A549 (cell line): ENCODE results near the gene FTCD. TPM values are rescaled to one million over a fixed set of nuclear protein-coding genes. Genes with fewer than 3 reads are reported as not detected.

Source experiments
- ATAC-seq, 2 experiments: fragments of 200-7000 bp in 1 of 2; fragments of >200 bp in 1 of 2; cut with Nextera tagmentation in 1 of 2; cut with Tn5 transposase in 1 of 2; 3 replicates each; pipeline versions ENCODE4 v1.8.0 to v1.9.1; 2018 to 2020; ENCODE audit warnings: mild to moderate bottlenecking in 1 of 2, moderate library complexity in 1 of 2
- CTCF ChIA-PET: fragments of 300-600 bp; sonication (Branson Sonifier 250); formaldehyde crosslinking; extraction: SDS; loops from one replicate; lab custom pipeline; 2021; ENCODE audit warnings: antibody characterized with exemption, inconsistent platforms; lab: Yijun Ruan, JAX
- POLR2A ChIA-PET: fragments of 350-600 bp; formaldehyde crosslinking; extraction: SDS; loops from one replicate; lab custom pipeline; 2021; ENCODE audit warnings: antibody characterized with exemption, inconsistent platforms; lab: Yijun Ruan, JAX
- DNase-seq, 2 experiments: peaks; one replicate each; pipeline versions ENCODE4 v3.0.0 to v3.0.0-alpha.2; 2011 to 2016; ENCODE audit warnings: low read depth in 1 of 2, low spot score in 1 of 2
- FAIRE-seq: peaks from 2 replicates; lab custom pipeline; 2011; peaks lifted over from hg19 to GRCh38; lab: Jason Lieb, UNC
- H3K27ac ChIP-seq, 2 experiments: fragments of >200 bp; sonication (Bioruptor Twin); formaldehyde crosslinking; 3 replicates each; pipeline ENCODE4 v1.5.1; 2016 to 2017
- H3K4me1 ChIP-seq: fragments of >200 bp; sonication (Bioruptor Twin); formaldehyde crosslinking; 3 replicates; pipeline ENCODE4 v1.6.1; 2016
- H3K4me2 ChIP-seq: fragments of >200 bp; sonication (Bioruptor Twin); formaldehyde crosslinking; 3 replicates; pipeline ENCODE4 v1.6.1; 2016
- H3K4me3 ChIP-seq: fragments of >200 bp; sonication (Bioruptor Twin); formaldehyde crosslinking; 3 replicates; pipeline ENCODE4 v1.5.1; 2016
- H3K9me3 ChIP-seq: fragments of >200 bp; sonication (Bioruptor Twin); formaldehyde crosslinking; 3 replicates; pipeline ENCODE4 v1.6.1; 2016
- CBX8 ChIP-seq: fragments of 200-600 bp; sonication (generic); IDR thresholded peaks from 2 replicates; pipeline ENCODE4 v1.6.1; 2016
- CHD2 ChIP-seq: fragments of 150-350 bp; IDR thresholded peaks from 2 replicates; pipeline ENCODE4 v1.6.1; 2014; ENCODE audit warnings: low read length; ENCODE audit not compliant: partially characterized antibody
- E2F6 ChIP-seq: IDR thresholded peaks from 2 replicates; pipeline ENCODE4 v1.6.1; 2012; ENCODE audit warnings: low read depth, borderline replicate concordance
- EP300 ChIP-seq, 2 experiments: fragments of >200 bp; sonication (Bioruptor Twin); formaldehyde crosslinking; IDR thresholded peaks; 2 replicates in 1 of 2; 3 replicates in 1 of 2; pipeline ENCODE4 v1.6.1; 2016 to 2017
- FOSL2 ChIP-seq, 2 experiments: fragments of 450-650 bp in 1 of 2; fragments of >200 bp in 1 of 2; sonication (Bioruptor Twin) in 1 of 2; formaldehyde crosslinking; IDR thresholded peaks; 2 replicates each; pipeline versions ENCODE4 v1.5.0 to v1.6.1; 2016 to 2020; ENCODE audit warnings: mild to moderate bottlenecking in 1 of 2, moderate library complexity in 1 of 2
- HMGXB4 ChIP-seq: fragments of 250-450 bp; sonication (Bioruptor Pico); IDR thresholded peaks from 2 replicates; pipeline ENCODE4 v1.5.0; 2021; ENCODE audit warnings: mild to moderate bottlenecking, moderate library complexity, borderline replicate concordance
- HOXB13 ChIP-seq: fragments of 250-450 bp; sonication (Bioruptor Pico); IDR thresholded peaks from 2 replicates; pipeline ENCODE4 v1.5.0; 2020; ENCODE audit warnings: low read depth, mild to moderate bottlenecking, moderate library complexity
- KDM1A ChIP-seq: fragments of 200-600 bp; sonication (generic); IDR thresholded peaks from 2 replicates; pipeline ENCODE4 v1.6.1; 2016; ENCODE audit warnings: low read depth, mild to moderate bottlenecking
- KDM5A ChIP-seq: fragments of 200-600 bp; sonication (generic); IDR thresholded peaks from 2 replicates; pipeline ENCODE4 v1.6.1; 2016; ENCODE audit warnings: antibody characterized with exemption, mild to moderate bottlenecking
- RAD21 ChIP-seq, 2 experiments: fragments of >200 bp in 1 of 2; sonication (Bioruptor Twin) in 1 of 2; formaldehyde crosslinking in 1 of 2; IDR thresholded peaks in 1 of 2; conservative IDR thresholded peaks in 1 of 2; 2 replicates in 1 of 2; 3 replicates in 1 of 2; pipeline ENCODE4 v1.6.1; 2012 to 2018; ENCODE audit warnings: inconsistent platforms in 1 of 2
- RNF2 ChIP-seq: fragments of 200-600 bp; sonication (generic); IDR thresholded peaks from 2 replicates; pipeline ENCODE4 v1.6.1; 2016; ENCODE audit warnings: low read depth, mild to moderate bottlenecking, antibody characterized with exemption, moderate library complexity, borderline replicate concordance
- USF2 ChIP-seq: fragments of 450-650 bp; IDR thresholded peaks from 2 replicates; pipeline ENCODE4 v1.6.1; 2014; ENCODE audit warnings: antibody characterized with exemption
- WGBS: methylation state at CpG from one replicate; pipeline ENCODE4 v1.1.6; 2017; ENCODE audit errors: missing lambda C conversion rate; 5-methylcytosine and 5-hydroxymethylcytosine counted together
- polyA plus RNA-seq, 4 experiments: library from polyadenylated mRNA; depleted of rRNA in 3 of 4; stranded (reverse); fragments of >200 nt; fragmentation: RNase III in 1 of 4; extraction: RNeasy Plus Mini Kit Qiagen cat#74134 plus additional on column Dnase treatment in 1 of 4; gene quantifications; 2 replicates in 3 of 4; 3 replicates in 1 of 4; pipeline ENCODE4 v1.2.3, GENCODE V29; 2011 to 2017
- TF ChIP-seq, protein P1 (sequence below): fragments of >200 bp; sonication (Bioruptor Twin); formaldehyde crosslinking; IDR thresholded peaks from 3 replicates; pipeline ENCODE4 v1.5.1; 2016

Gene FTCD
- polyA plus RNA-seq, 2 of the 4 experiments (the other 2 are of a cell fraction), result not detected

DNA sequence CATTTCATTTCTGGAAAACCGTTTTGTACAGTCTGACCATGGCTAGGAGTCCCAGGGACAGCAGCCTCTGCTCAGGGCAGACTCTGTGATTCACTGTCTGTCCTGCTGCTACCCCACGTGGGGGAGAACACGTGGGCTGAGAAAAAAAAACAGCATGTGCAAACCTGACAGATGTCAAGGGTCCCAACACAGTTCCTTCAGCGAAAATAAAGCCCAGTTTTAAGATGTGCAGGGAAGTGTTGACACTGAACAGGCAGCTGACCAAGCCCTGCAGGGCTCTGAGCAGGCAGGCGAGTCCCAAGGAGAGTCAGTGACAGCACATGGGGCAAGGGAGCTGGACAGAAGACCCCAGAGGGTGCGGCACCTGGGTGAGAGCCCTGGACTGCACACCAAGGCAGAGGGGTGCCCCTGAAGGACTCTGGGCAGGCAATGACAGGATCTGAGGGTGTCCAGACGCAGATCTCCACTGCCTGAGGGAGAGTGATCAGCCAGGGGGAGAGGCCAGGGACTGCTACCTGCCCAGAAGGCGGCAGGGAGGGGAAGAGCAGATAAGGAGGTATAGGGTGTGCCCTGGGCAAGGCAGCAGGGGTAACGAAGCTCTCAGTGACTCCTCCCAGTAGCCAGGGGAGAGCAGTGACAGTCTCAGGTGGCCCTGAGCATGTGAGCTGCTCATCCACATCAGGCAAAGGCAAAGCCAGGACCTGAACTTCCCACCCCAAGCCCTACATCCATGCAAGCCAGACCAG lies 34.0 kb upstream of the FTCD start:
- POLR2A ChIA-PET, result no interaction called here
- no peak overlapping the region for H3K4me2 ChIP-seq

GRCh38 chr21:46188226-46189212 lies 33.1 kb upstream of the FTCD start:
- FAIRE-seq (no peak), DNase-seq (peak; percentile 17 to 49), ATAC-seq (peak in 1 of 2 experiments; percentile 51; a peak in 3 of 6 replicates)
- 55% methylated on average over 17 of the region's 17 CpGs for WGBS
- Histone ChIP-seq H3K27ac (peak overlapping the region in 1 of 2 experiments; percentile 52; a peak in 2 of 6 replicates), H3K4me1 (peaks cover 11% of the 10 kb centered on the region), H3K4me3 (no peak overlapping the region), H3K4me2 (peak overlapping the region; percentile 40; the same call in 1 of the 3 replicates), H3K9me3 (no peaks in the 10 kb centered on the region)
- no peak for TF ChIP-seq HMGXB4 (CRISPR knock-in tag)
- TF ChIP-seq FOSL2 (IDR thresholded peaks at IDR 0.05), result no peak
- peak; percentile 57 for TF ChIP-seq FOSL2 (CRISPR knock-in tag; IDR thresholded peaks at IDR 0.05)
- ChIA-PET POLR2A (no interaction called here), CTCF (no interaction called here)

More for the DNA sequence above, 34.0 kb upstream of the FTCD start:
- DNase-seq (no peak), FAIRE-seq (no peak), ATAC-seq (0 out of 6 replicates have a peak, but pooled peaks of 1 of the 2 experiments have one; percentile 30)
- CTCF ChIA-PET, result interaction anchor here (1.2 to 1.9 kb wide), 3 partner anchors 10 to 46 kb away, joined by 3 to 6 read pairs (median 3); no protein-coding TSS in a partner anchor
- H3K4me3 ChIP-seq, result no peak overlapping the region
- WGBS, result 74% methylated on average over 9 of the region's 9 CpGs
- H3K27ac ChIP-seq, result peak overlapping the region in 1 of 2 experiments; percentile 52; a peak in 1 of 6 replicates
- no peaks in the 10 kb centered on the region for H3K9me3 ChIP-seq
- peaks cover 11% of the 10 kb centered on the region for H3K4me1 ChIP-seq
- TF ChIP-seq USF2, result peak; percentile 49; the same call in 1 of the 2 replicates
- no peak for TF ChIP-seq RNF2
- no peak for TF ChIP-seq CBX8
- no peak for TF ChIP-seq HOXB13

- H3K4me3 ChIP-seq, result no peak overlapping the region
- H3K4me2 ChIP-seq, result no peak overlapping the region
- POLR2A ChIA-PET, result no interaction called here
- no peak overlapping the region; a peak in 1 of 6 replicates for H3K27ac ChIP-seq
- FAIRE-seq, result no peak
- CTCF ChIA-PET, result no interaction called here
- no peak for TF ChIP-seq KDM1A
- no peak for DNase-seq
- H3K4me1 ChIP-seq, result peaks cover 11% of the 10 kb centered on the region
- ATAC-seq, result no peak
- no peaks in the 10 kb centered on the region for H3K9me3 ChIP-seq
- WGBS, result 76% methylated on average over 7 of the region's 7 CpGs
Measured at GRCh38 chr21:46187814-46188213, 32.4 kb upstream of the FTCD start.

- ChIA-PET POLR2A (no interaction called here), CTCF (no interaction called here)
- Histone ChIP-seq H3K4me1 (peaks cover 11% of the 10 kb centered on the region), H3K4me2 (no peak overlapping the region), H3K9me3 (no peaks in the 10 kb centered on the region), H3K4me3 (no peak overlapping the region), H3K27ac (no peak overlapping the region; a peak in 1 of 6 replicates)
- no peak for DNase-seq
- WGBS, result 89% methylated on average over 8 of the region's 8 CpGs
- TF ChIP-seq CHD2 (no peak), KDM5A (no peak), RAD21 (conservative IDR thresholded peaks at IDR 0.05 in 1 of 2, IDR thresholded peaks at IDR 0.05 in 1 of 2) (no peak), EP300 (IDR thresholded peaks at IDR 0.05) (no peak), CBX8 (no peak), E2F6 (no peak)
- TF ChIP-seq, protein P1, sequence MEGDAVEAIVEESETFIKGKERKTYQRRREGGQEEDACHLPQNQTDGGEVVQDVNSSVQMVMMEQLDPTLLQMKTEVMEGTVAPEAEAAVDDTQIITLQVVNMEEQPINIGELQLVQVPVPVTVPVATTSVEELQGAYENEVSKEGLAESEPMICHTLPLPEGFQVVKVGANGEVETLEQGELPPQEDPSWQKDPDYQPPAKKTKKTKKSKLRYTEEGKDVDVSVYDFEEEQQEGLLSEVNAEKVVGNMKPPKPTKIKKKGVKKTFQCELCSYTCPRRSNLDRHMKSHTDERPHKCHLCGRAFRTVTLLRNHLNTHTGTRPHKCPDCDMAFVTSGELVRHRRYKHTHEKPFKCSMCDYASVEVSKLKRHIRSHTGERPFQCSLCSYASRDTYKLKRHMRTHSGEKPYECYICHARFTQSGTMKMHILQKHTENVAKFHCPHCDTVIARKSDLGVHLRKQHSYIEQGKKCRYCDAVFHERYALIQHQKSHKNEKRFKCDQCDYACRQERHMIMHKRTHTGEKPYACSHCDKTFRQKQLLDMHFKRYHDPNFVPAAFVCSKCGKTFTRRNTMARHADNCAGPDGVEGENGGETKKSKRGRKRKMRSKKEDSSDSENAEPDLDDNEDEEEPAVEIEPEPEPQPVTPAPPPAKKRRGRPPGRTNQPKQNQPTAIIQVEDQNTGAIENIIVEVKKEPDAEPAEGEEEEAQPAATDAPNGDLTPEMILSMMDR, result no peak
- FAIRE-seq, result no peak
- no peak for ATAC-seq
Measured at GRCh38 chr21:46187261-46187660, 31.9 kb upstream of the FTCD start.
